GM18519 (cell line): ENCODE measurements around the gene RBM44.

Experiments
- ATAC-seq: cut with Tn5 transposase; IDR thresholded peaks from one replicate; pipeline ENCODE4 v1.9.1; 2021; ENCODE audit warnings: mild to moderate bottlenecking, moderate library complexity; ENCODE audit not compliant: unreplicated experiment, low FRiP score

Gene RBM44

DNA sequence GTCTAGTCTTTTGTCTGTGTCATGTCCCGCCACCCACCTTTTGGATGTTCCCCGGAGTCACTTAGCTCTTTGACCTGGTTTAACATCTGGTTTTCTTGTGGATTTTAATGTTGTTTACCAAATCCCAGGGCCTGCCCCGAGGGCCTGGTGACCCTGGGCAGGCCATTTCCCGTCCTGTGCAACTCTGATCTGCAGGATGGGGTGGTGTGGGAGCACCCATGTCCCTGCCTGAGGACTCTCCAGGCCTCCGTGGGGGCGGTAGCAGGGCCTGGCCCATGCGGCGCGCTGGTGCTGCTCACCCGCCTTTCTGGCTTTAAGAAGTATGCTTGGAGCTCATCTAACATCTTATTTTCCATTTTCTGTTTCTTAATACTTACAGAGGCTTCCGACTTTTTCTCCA is 71.5 kb downstream of the RBM44 start:
- ATAC-seq, result no peak

- ATAC-seq, result no peak
These were observed 72.4 kb downstream of the RBM44 start for GRCh38 chr2:237870754-237871651.

DNA sequence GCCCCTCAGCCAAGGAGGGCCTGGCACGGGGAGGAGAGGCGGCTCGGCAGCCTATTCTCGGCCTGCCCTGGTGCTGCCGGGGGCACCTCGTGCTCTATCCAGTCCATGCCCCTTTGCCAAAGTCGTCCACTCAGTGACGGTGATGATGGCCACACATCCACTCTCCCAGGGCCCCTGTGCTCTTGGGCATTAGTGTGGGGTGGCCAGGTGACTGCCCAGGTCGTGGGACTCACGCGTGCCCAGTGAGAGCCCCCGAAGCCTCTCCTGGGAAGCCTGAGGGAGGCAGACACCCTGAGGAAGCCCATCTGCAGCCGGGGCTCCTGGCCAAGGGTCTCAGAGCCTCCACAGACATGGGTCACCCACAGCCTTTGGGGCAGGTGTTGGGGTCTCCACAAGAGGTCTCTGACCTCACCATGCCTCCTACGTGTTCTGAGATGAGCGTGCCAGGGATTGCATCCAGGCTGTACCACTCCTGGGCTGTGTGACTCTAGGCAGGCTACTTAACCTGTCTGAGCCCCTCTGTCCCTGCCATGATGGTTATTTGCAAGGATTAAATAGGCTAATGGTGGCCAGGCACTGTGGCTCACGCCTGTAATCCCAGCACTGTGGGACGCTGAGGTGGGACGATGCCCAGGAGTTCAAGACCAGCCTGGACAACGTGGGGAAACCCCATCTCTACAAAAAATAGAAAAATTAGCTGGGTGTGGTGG is 73.8 kb downstream of the RBM44 start:
- ATAC-seq, result no peak

GRCh38 chr2:237873421-237873831 is 74.8 kb downstream of the RBM44 start:
- no peak for ATAC-seq

DNA sequence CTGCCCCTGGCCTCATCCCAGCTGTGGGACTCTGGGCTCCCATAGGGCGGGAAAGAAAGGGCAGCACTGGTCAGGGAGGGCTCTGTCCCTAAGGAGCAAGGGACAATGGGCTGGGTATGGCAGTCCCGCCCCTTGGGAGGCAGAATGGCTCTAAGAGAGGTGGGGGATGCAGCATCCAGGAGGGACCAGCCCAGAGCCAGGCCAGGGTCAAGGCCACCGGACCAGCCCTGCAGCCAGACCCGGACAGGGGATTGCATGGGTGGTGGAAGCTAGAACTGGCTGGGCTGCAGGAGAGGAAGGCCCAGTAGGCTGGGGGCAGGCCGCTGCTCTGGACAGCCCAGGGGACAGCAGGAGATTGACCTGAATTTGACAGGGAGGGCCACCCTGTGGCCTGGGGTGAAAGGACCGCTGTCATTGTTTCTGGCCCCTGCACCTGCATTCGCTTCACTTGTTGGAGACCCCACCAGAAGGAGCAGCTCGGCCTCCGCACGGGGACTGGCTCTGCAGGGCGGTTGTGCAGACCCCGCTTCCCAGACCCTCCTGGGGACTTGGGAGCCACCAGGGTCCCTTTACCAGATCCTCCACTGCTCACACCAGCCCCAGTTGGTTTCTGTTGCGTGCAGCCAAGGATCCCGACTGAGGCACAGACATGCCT is 75.4 kb downstream of the RBM44 start:
- ATAC-seq, result no peak

- no peak for ATAC-seq
These were observed 76.1 kb downstream of the RBM44 start for GRCh38 chr2:237874585-237875161.

DNA sequence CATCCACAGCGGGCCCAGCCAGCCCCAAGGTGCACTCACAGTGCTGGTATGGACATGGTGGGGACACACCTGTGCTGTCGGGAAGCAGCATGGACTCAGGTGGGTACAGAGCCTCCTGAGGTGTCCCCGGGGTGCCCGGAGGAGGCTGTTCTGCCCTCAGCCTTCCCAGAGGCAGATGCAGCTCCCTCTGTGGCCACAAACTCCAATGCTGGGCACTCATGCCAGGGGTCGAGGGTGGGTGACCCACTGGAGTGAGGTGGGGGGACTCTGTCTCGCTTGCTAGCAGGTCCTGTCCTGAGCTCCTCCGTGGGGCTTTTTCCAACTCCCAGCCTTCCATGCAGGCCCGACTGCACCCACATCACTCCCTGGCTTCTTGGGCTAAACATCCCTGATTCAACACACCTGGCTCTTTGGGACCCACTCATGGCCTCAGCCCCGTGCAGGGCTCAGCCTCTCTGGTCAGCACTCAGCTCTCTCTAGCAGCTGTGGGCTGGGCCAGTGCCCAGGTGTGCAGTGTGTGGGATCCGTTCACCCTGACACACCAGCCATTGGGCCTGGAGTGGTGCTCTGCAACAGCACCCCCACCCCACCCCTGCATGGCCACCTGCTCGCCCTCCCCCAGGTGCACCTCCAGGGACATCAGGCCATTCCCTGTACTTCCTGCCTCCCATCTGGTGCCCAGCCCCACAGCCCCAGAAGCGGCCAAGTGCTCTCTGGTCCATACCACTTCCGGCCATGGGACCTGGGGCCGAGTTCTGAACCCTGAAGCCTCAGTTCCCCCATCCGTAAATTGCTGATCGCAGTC is 76.9 kb downstream of the RBM44 start:
- ATAC-seq, result no peak

- no peak for ATAC-seq
These were observed 77.5 kb downstream of the RBM44 start for GRCh38 chr2:237876061-237876526.

DNA sequence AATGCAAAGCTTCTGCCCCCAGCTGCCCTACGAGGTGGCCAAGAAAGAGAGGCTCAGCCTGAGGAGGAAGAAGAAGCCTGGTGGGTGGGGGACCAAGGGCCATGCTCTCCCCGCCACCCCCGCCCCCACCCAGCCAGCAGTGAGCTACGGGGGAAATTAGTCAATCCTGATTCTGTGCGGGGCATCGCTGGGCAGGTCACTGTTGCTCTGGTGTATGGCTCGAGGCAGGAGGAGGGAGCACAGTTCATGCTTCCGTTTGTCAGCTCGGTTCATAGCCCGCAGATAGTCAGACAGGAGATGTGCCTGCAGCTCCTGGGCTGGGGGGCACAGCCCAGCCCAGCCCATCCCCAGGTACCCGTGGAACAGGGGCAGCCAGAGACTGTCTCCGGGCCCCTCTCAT is 78.0 kb downstream of the RBM44 start:
- no peak for ATAC-seq

DNA sequence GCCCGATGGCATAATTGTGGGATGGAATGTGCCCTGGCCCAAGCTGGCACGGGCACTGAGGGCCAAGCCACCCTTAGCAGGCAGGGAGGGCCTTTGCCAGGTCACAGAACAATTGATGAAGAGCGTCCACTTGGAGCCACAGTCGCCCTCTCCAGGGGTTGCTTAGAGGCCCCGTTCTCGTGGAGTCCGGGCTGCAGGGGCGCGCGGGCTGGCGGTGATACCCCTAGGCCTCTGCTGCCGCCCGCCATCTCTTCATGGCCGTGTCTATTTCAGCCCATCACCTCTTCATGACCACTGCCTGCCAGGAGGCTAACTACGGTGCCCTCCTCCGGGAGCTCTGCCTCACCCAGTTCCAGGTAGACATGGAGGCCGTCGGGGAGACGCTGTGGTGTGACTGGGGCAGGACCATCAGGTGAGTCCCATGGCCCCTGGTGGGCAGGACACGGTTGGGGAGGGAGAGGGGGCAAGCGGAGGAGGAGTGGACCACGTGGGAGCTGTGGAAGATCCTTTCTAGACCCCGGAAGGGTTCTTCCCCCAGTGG is 78.4 kb downstream of the RBM44 start:
- ATAC-seq, result no peak

DNA sequence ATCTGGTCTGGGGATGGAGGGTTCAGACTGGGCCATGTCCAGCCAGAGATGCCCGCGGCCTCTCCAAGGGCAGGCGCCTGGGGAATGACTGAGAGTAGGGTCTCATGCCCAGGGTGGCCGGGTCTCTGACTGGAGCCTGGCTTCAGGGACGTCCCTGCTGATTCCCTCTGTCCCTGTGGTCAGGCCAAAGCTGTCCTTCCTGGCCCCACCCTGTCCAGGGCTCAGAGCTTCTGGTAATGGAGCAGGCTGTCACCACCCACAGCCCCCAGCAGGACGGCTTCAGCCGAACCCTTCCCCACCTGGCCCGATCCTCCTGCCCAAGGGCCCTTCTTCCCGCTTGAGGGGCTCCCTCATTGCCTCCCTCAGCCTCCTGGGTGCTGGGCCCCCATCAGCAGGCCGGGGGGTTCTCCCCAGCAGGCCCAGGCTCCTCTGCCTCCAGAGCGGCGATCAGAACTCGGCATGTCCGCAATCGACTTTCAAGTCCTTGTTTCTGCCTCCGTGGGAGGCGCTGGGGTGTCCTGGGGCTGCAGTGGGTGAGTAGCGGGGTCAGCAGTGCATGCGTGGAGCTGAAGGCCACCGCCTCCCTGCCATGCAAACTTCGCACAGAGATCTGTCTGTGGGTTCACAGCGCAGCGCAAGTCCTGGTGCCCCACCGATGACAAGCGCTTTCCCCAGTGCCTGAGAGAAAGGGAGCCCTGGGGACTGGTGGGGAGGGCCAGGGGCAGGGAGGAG is 79.2 kb downstream of the RBM44 start:
- ATAC-seq, result no peak

DNA sequence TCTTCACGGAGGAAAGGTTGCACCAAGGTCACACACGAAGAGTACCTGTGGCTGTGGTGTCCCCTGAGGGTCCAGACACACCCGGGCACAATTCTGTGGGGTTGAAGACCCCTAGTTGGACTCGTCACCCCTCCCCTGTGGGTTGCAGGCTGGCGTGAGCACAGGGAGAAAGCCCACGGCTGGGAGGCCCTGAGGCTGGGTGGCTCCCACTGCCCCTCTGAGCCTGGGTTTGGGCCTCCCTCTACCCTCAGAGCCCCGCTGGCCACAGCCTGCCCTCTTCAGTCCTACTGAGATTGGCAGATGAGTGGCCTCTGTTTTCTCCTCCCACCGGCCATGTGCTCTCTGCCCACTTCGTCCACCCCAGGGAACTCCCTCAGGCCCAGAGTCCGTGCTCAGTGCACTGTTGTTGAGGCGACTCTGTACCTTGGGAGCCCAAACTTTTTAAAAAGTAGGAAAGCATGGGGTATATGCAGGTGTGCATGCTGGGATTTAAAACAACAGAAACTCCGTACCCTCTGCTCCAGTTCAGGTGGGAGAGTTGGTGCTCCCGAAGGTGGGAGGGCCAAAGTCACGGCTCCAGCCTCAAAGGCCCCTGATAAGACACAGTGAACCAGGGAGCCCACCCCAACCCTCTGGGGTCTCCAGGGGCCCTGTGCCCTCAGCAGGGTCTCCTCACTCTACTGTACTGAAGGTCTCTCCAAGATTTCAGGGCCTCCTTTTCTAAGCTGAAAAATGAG is 79.9 kb downstream of the RBM44 start:
- no peak for ATAC-seq

- no peak for ATAC-seq
These were observed 80.5 kb downstream of the RBM44 start for GRCh38 chr2:237879058-237879430.

- ATAC-seq, result no peak
These were observed 81.5 kb downstream of the RBM44 start for GRCh38 chr2:237879991-237880560.

- ATAC-seq, result no peak
These were observed 84.2 kb downstream of the RBM44 start for GRCh38 chr2:237882510-237883481.

- ATAC-seq, result no peak
These were observed 85.4 kb downstream of the RBM44 start for GRCh38 chr2:237883951-237884446.

DNA sequence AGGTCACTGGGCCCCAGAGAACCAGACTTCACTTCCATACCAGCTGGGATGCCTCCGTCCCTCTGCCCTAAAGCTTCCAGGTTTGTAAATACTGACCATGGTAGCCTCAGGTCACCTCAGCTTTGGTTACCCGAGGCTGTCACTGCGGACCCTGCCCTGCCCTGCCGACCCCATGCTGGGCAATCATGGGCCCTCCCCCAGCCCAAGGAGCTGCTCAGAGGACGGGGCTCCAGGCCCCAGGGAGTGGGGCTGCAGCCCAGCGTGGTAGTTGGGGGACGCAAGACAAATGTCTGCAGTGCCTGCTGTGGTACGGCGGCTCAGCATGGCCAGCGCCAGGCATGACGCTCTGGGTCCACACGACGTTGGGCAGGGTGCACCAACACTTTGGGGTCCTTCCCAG is 86.1 kb downstream of the RBM44 start:
- ATAC-seq, result no peak
